ENCODE data around the gene GDA.

GRCh38 chr9:72134801-72135200 is 14.4 kb upstream of the GDA start:
- TF ChIP-seq CTCF (IDR thresholded peaks at IDR 0.05) (no peak), POLR2A (IDR thresholded peaks at IDR 0.05) (no peak), EP300 (IDR thresholded peaks at IDR 0.05; ENCODE audit: low read depth) (no peak)

Data from transverse colon (tissue), 3 donors.